Measurements from ENCODE around the gene OR6S1. TPM values are rescaled to one million over a fixed set of nuclear protein-coding genes. Genes with fewer than 3 reads are reported as not detected.

OR6S1 gene
- total RNA-seq, 1 experiment from 2014 or later, result not detected

DNA sequence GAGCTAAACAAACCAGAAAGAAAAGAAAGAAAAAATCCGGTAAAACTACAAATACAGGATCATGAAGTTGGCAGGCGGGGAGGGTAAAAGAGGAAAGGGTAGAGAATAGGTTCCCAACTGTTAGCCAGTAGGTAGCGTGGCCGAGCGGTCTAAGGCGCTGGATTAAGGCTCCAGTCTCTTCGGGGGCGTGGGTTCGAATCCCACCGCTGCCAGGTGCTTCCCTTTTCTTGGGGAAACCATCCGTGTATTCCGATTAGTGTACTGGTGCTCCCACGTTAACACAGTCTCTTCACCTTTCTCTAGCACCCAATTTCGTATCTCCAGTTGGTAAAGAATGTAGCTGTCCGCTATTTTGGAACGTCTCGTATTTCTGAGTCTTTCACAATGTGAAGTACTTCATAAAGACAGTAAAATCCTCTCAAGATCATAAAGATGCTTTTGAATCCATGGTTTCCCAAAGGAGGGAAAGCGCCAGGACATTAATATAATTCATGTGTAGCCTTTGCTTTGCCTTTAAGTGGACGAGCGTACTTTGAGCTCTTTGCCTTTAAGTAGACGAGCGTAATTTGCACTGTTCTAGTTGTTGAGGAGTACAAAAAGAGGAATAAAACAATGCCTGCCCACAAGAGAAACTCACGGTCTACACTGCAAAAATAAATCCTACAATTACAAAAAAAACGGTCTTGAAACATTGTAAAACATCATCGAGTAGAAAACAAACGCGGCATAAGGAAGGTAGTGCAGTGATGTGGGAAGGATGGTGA, 31.3 kb downstream of the OR6S1 start:
- no peak overlapping the region for H3K4me3 Mint-ChIP-seq (ENCODE audit: unreplicated experiment)
- TF ChIP-seq, protein P1, sequence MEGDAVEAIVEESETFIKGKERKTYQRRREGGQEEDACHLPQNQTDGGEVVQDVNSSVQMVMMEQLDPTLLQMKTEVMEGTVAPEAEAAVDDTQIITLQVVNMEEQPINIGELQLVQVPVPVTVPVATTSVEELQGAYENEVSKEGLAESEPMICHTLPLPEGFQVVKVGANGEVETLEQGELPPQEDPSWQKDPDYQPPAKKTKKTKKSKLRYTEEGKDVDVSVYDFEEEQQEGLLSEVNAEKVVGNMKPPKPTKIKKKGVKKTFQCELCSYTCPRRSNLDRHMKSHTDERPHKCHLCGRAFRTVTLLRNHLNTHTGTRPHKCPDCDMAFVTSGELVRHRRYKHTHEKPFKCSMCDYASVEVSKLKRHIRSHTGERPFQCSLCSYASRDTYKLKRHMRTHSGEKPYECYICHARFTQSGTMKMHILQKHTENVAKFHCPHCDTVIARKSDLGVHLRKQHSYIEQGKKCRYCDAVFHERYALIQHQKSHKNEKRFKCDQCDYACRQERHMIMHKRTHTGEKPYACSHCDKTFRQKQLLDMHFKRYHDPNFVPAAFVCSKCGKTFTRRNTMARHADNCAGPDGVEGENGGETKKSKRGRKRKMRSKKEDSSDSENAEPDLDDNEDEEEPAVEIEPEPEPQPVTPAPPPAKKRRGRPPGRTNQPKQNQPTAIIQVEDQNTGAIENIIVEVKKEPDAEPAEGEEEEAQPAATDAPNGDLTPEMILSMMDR (IDR thresholded peaks at IDR 0.05; ENCODE audit: insufficient read depth in 1 of 2, low read depth in 1 of 2, low read length in 1 of 2, severe bottlenecking in 1 of 2, unreplicated experiment in 1 of 2), result no peak
- ChIA-PET POLR2A (interaction anchor here (0.5 kb wide), 1 partner anchor 77 kb away, joined by 3 read pairs; no protein-coding TSS in a partner anchor), CTCF (interaction anchor here (0.5 to 2.5 kb wide), 9 partner anchors 18 to 267 kb away, joined by 3 to 8 read pairs (median 3); partner anchors contain the start of genes PARP2 and RNASE12)
- DNase-seq, result peak; percentile 85 to 88
- no peaks in the 10 kb centered on the region for H3K9me3 Mint-ChIP-seq (ENCODE audit: unreplicated experiment)
- no peaks in the 10 kb centered on the region for H3K9me3 ChIP-seq
- H3K4me1 ChIP-seq, result no peaks in the 10 kb centered on the region
- no peaks in the 10 kb centered on the region for H3K36me3 ChIP-seq (ENCODE audit: control insufficient read depth, insufficient read depth, low read length)
- peaks cover 14% of the 10 kb centered on the region for H3K4me1 Mint-ChIP-seq (ENCODE audit: low read depth, unreplicated experiment)
- no peaks in the 10 kb centered on the region for H3K36me3 Mint-ChIP-seq (ENCODE audit: insufficient read depth, unreplicated experiment)
- peak overlapping the region; percentile 96 for H3K4me3 ChIP-seq (ENCODE audit: low read depth, low read length)
- no peaks in the 10 kb centered on the region for H3K27me3 Mint-ChIP-seq (ENCODE audit: insufficient read depth, unreplicated experiment)
- no peak overlapping the region for H3K27ac Mint-ChIP-seq (ENCODE audit: unreplicated experiment)
- intact Hi-C loops (cut with micrococcal nuclease; ENCODE audit: unreplicated experiment), result no loop called here
- no TSS peak for BruUV-seq (replicated peaks)
- no peaks in the 10 kb centered on the region for H3K27me3 ChIP-seq (replicated peaks; ENCODE audit: control insufficient read depth, insufficient read depth, low read length)

DNA sequence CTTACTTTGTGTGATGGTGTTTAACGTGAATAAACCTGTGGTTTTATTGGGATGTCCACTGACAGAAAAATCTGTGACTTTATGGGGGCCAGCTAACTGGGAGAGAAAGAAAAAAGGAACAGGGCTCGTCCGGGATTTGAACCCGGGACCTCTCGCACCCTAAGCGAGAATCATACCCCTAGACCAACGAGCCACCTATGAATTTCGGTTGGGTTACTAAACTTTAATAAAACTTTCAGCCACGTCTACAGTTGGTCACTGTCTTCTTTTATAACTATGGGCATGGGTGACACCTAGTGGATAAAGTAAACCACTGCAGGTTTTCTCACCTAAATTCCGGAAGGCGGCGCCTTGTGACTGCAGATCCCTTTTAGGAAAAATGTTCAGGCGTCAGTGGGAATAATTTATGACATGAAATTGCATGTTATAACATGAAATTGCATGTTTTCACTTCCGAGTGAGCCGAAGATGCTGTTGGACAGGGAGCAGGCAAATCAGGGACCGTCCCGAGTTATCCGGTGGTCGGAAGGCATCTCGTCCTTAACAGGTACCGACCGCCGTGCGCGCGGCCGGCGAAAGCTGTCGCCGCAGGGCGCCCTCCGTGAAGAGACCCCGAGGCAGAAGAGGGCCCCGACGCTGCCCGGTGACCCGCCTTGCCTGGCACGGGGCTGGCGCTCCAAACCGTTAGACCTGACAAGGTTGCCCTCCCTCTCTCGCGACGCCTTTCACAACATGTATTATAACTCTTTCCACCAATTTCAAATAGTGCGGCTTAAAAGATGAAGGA, 32.1 kb downstream of the OR6S1 start:
- H3K4me1 ChIP-seq, result no peaks in the 10 kb centered on the region

More for the DNA sequence above, 32.1 kb downstream of the OR6S1 start:
- H3K4me3 Mint-ChIP-seq (ENCODE audit: unreplicated experiment), result no peak overlapping the region
- POLR2A ChIA-PET, result no interaction called here
- DNase-seq, result peak; percentile 71 to 82
- no peak overlapping the region for H3K27ac Mint-ChIP-seq (ENCODE audit: unreplicated experiment)
- H3K36me3 ChIP-seq (ENCODE audit: control insufficient read depth, insufficient read depth, low read length), result no peaks in the 10 kb centered on the region
- TF ChIP-seq, protein P1 (IDR thresholded peaks at IDR 0.05; ENCODE audit: insufficient read depth in 1 of 2, low read depth in 1 of 2, low read length in 1 of 2, severe bottlenecking in 1 of 2, unreplicated experiment in 1 of 2), result peak; percentile 93 to 98
- no peaks in the 10 kb centered on the region for H3K27me3 ChIP-seq (replicated peaks; ENCODE audit: control insufficient read depth, insufficient read depth, low read length)
- CTCF ChIA-PET, result interaction anchor here (0.6 to 2.5 kb wide), 8 partner anchors 19 to 266 kb away, joined by 3 to 8 read pairs (median 4); partner anchors contain the start of genes PARP2 and RNASE12
- H3K4me1 Mint-ChIP-seq (ENCODE audit: low read depth, unreplicated experiment), result peaks cover 6% of the 10 kb centered on the region
- BruUV-seq (replicated peaks), result no TSS peak
- no peaks in the 10 kb centered on the region for H3K36me3 Mint-ChIP-seq (ENCODE audit: insufficient read depth, unreplicated experiment)
- H3K4me3 ChIP-seq (ENCODE audit: low read depth, low read length), result peak overlapping the region; percentile 96
- no peaks in the 10 kb centered on the region for H3K9me3 ChIP-seq
- H3K9me3 Mint-ChIP-seq (ENCODE audit: unreplicated experiment), result no peaks in the 10 kb centered on the region
- intact Hi-C loops (cut with micrococcal nuclease; ENCODE audit: unreplicated experiment), result loop anchor here (1.0 kb wide), 4 partner anchors 148 to 282 kb away; partner anchors contain the start of genes APEX1 and PIP4P1
- H3K27me3 Mint-ChIP-seq (ENCODE audit: insufficient read depth, unreplicated experiment), result no peaks in the 10 kb centered on the region
